Measurements from ENCODE around the gene GARIN5B. TPM values are rescaled to one million over a fixed set of nuclear protein-coding genes. Genes with fewer than 3 reads are reported as not detected.

GARIN5B gene
- total and polyA plus RNA-seq, 2 donors (not counting 1 experiment from before 2014, with no cell fraction given), result not detected

- no peaks in the 10 kb centered on the region for H4K20me1 ChIP-seq (ENCODE audit: control insufficient read depth, insufficient read depth, low read length, poor library complexity, severe bottlenecking)
- peaks cover 23 to 29% of the 10 kb centered on the region in 2 donors for H3K4me1 ChIP-seq (ENCODE audit: control insufficient read depth in 2 of 2, insufficient read depth in 2 of 2, low read length in 2 of 2)
- ATAC-seq (ENCODE audit: low read depth), result peak; percentile 89
- peak overlapping the region; percentile 73 for H2AFZ ChIP-seq (ENCODE audit: insufficient read depth, low read depth, low read length, poor library complexity, severe bottlenecking)
- TF ChIP-seq CTCF (IDR thresholded peaks at IDR 0.05), result no peak
- TF ChIP-seq EZH2 (IDR thresholded peaks at IDR 0.05; ENCODE audit: borderline replicate concordance, insufficient read depth, low read depth, low read length, poor library complexity, severe bottlenecking), result no peak
- H3K9ac ChIP-seq (ENCODE audit: low read length), result peak overlapping the region; percentile 45
- peak overlapping the region; percentile 27 to 51 (median 33) for H3K4me3 ChIP-seq (ENCODE audit: control extremely low read depth in 1 of 5, extremely low read depth in 1 of 5, insufficient read depth in 1 of 5, low read depth in 2 of 5, low read length in 4 of 5)
- peak overlapping the region; percentile 79 for H3K4me2 ChIP-seq (replicated peaks; ENCODE audit: low read depth, low read length, poor library complexity, severe bottlenecking)
- peaks cover 44% of the 10 kb centered on the region for H3K27me3 Mint-ChIP-seq
- peaks cover 0 to 18% (median 0%) of the 10 kb centered on the region in 3 donors for H3K9me3 ChIP-seq (ENCODE audit: control extremely low read depth in 1 of 3, control insufficient read depth in 2 of 3, insufficient read depth in 1 of 3, low read length in 2 of 3)
- H3K27ac ChIP-seq (ENCODE audit: low read length in 2 of 2), result no peak overlapping the region
- ChIA-PET POLR2A (no interaction called here), CTCF (interaction anchor here (0.9 kb wide), 1 partner anchor 213 kb away, joined by 4 read pairs; no protein-coding TSS in a partner anchor)
- no peaks in the 10 kb centered on the region for H3K9me3 Mint-ChIP-seq (ENCODE audit: insufficient read depth)
- no peak overlapping the region for H3K27ac Mint-ChIP-seq
- intact Hi-C loops (cut with micrococcal nuclease), result loop anchor here (1.0 kb wide), 1 partner anchor 15 kb away; the partner anchor contains the start of gene KMT5C
- H3K4me1 Mint-ChIP-seq, result peaks cover 23% of the 10 kb centered on the region
- no peaks in the 10 kb centered on the region for H3K36me3 ChIP-seq (replicated peaks in 1 of 2; ENCODE audit: control extremely low read depth in 1 of 2, control insufficient read depth in 1 of 2, extremely low read depth in 1 of 2, insufficient read depth in 2 of 2, low read length in 1 of 2)
- peaks cover 0 to 60% (median 24%) of the 10 kb centered on the region in 4 experiments for H3K27me3 ChIP-seq (replicated peaks in 1 of 4; ENCODE audit: control extremely low read depth in 1 of 4, control insufficient read depth in 3 of 4, insufficient read depth in 4 of 4, low read length in 3 of 4)
- peak overlapping the region; percentile 82 for H3K4me3 Mint-ChIP-seq
- 3% methylated on average over 61 of the region's 72 CpGs for WGBS (ENCODE audit: insufficient coverage)
- DNase-seq, result peak; percentile 83
- H3K79me2 ChIP-seq (ENCODE audit: control insufficient read depth, insufficient read depth, low read length), result no peaks in the 10 kb centered on the region
These were observed 9.0 kb downstream of the GARIN5B start for GRCh38 chr19:55353803-55354697.

Data from B cell (primary cell).